Mucosa of descending colon (tissue), 3 donors: ENCODE results near the gene LCN15. TPM values are rescaled to one million over a fixed set of nuclear protein-coding genes. Genes with fewer than 3 reads are reported as not detected.

Source experiments
- ATAC-seq: fragments of 200-7000 bp; cut with Tn5 transposase; one replicate; pipeline ENCODE4 v1.9.1; 2020; ENCODE audit warnings: mild to moderate bottlenecking, moderate library complexity
- DNase-seq, 3 donors: peaks; one replicate each; pipeline ENCODE4 v3.0.0-alpha.2; 2020
- H3K36me3 ChIP-seq: fragments of 200-600 bp; one replicate; pipeline ENCODE4 v1.8.0; 2021; ENCODE audit warnings: low read depth, mild to moderate bottlenecking
- H3K4me1 ChIP-seq: fragments of 200-600 bp; one replicate; pipeline ENCODE4 v1.8.0; 2021; ENCODE audit warnings: low read depth, mild to moderate bottlenecking
- H3K4me3 ChIP-seq: fragments of 200-600 bp; one replicate; pipeline ENCODE4 v1.8.0; 2021; ENCODE audit warnings: mild to moderate bottlenecking
- H3K9me3 ChIP-seq: fragments of 200-600 bp; one replicate; pipeline ENCODE4 v1.8.0; 2021; ENCODE audit warnings: mild to moderate bottlenecking
- intact Hi-C, 2 donors: fragments of 100-400 bp; cut with DNase I in 1 of 2; cut with micrococcal nuclease in 1 of 2; formaldehyde crosslinking; loops; one replicate each; pipeline versions ENCODE4 v1.11.0 to v1.11.1; 2022; cut with DNase I, micrococcal nuclease
- total RNA-seq, 3 donors: library from RNA; stranded (reverse); fragmentation: NEBNext Ultra II Directional in 2 of 3; extraction: Animal tissue kit (Norgen Biotek cat#: 25700) in 2 of 3; gene quantifications; one replicate each; pipeline versions ENCODE4 v1.2.1 to v1.2.4, GENCODE V29; 2021 to 2023
- TF ChIP-seq, protein P1 (sequence below): fragments of 200-600 bp; IDR thresholded peaks from one replicate; pipeline ENCODE4 v1.8.0; 2022; ENCODE audit warnings: antibody characterized with exemption, mild to moderate bottlenecking
- donor health status: DM: no; HTN: no; CAD: no; lungs with moderate emphysema.
- donor health status: DM: no; HTN: no; CAD: no.
- donor health status: DM: no; HTN: yes; CAD: no.

LCN15 gene
- total RNA-seq, 3 donors from 2014 or later, result 1.6 to 17.2 (median 3.7) TPM

DNA sequence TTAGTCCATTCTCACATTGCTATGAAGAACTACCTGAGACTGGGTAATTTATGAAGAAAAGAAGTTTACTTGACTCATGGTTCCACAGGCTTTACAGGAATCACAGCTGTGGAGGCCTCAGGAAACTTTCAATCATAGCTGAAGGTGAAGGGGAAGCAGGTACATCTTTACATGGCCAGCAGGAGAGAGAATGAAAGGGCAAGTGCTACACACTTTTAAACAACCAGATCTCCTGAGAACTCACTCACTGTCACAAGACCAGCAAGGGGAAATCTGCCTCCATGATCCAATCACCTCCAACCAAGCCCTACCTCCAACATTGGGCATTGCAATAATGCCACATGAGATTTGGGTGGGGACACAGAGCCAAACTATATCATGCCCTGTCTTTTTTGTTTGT is 12.5 kb downstream of the LCN15 start:
- Histone ChIP-seq H3K4me3 (no peak overlapping the region), H3K9me3 (no peaks in the 10 kb centered on the region), H3K4me1 (no peaks in the 10 kb centered on the region), H3K36me3 (no peaks in the 10 kb centered on the region)
- ATAC-seq (no peak), DNase-seq (no peak)
- TF ChIP-seq, protein P1, sequence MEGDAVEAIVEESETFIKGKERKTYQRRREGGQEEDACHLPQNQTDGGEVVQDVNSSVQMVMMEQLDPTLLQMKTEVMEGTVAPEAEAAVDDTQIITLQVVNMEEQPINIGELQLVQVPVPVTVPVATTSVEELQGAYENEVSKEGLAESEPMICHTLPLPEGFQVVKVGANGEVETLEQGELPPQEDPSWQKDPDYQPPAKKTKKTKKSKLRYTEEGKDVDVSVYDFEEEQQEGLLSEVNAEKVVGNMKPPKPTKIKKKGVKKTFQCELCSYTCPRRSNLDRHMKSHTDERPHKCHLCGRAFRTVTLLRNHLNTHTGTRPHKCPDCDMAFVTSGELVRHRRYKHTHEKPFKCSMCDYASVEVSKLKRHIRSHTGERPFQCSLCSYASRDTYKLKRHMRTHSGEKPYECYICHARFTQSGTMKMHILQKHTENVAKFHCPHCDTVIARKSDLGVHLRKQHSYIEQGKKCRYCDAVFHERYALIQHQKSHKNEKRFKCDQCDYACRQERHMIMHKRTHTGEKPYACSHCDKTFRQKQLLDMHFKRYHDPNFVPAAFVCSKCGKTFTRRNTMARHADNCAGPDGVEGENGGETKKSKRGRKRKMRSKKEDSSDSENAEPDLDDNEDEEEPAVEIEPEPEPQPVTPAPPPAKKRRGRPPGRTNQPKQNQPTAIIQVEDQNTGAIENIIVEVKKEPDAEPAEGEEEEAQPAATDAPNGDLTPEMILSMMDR, result no peak
- intact Hi-C loops, result no loop called here

DNA sequence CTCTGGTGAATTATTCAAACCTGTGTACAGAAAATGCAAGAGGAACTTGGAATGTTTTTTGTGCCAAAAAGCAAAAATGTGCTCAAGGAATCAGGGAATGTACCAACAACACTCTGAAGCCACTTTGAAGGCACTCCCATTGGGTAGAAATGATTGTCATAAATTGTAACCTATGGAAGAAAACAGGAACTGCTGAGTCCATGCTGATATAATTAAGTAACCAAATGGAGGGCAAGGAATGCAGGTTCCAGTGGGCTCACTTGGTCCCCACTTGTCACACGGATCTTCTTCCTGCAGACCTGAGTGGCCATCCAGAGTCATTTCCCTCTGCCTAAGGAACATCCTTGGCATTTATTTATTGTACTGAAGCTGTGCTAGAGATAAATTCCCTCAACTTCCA is 13.1 kb downstream of the LCN15 start:
- DNase-seq, result no peak

DNA sequence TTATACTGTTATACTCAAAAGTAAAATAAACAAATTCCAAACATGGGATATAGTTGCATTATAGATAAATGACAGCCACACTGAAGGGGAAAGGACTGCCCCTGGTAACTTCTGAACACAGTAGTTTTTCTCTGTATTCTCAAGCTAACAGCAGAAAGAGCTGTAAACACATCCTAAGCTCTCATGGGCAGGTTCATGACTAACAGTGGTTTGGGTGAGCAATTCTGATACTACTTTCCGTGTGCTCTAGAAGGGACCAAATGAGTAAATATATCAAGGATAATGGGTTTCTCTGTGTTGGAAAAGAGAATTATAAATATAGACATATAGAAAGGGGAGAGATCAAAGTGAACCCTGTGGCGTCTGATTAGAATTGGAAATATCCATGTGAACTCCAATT is 13.8 kb downstream of the LCN15 start:
- DNase-seq (no peak), ATAC-seq (no peak)
- Histone ChIP-seq H3K4me1 (no peaks in the 10 kb centered on the region), H3K4me3 (no peak overlapping the region), H3K36me3 (no peaks in the 10 kb centered on the region), H3K9me3 (no peaks in the 10 kb centered on the region)
- intact Hi-C loops, result no loop called here
- TF ChIP-seq, protein P1, result no peak

More for the DNA sequence above, 13.1 kb downstream of the LCN15 start:
- intact Hi-C loops, result no loop called here
- Histone ChIP-seq H3K4me1 (no peaks in the 10 kb centered on the region), H3K9me3 (no peaks in the 10 kb centered on the region), H3K36me3 (no peaks in the 10 kb centered on the region), H3K4me3 (no peak overlapping the region)
- no peak for ATAC-seq
- TF ChIP-seq, protein P1, result no peak

DNA sequence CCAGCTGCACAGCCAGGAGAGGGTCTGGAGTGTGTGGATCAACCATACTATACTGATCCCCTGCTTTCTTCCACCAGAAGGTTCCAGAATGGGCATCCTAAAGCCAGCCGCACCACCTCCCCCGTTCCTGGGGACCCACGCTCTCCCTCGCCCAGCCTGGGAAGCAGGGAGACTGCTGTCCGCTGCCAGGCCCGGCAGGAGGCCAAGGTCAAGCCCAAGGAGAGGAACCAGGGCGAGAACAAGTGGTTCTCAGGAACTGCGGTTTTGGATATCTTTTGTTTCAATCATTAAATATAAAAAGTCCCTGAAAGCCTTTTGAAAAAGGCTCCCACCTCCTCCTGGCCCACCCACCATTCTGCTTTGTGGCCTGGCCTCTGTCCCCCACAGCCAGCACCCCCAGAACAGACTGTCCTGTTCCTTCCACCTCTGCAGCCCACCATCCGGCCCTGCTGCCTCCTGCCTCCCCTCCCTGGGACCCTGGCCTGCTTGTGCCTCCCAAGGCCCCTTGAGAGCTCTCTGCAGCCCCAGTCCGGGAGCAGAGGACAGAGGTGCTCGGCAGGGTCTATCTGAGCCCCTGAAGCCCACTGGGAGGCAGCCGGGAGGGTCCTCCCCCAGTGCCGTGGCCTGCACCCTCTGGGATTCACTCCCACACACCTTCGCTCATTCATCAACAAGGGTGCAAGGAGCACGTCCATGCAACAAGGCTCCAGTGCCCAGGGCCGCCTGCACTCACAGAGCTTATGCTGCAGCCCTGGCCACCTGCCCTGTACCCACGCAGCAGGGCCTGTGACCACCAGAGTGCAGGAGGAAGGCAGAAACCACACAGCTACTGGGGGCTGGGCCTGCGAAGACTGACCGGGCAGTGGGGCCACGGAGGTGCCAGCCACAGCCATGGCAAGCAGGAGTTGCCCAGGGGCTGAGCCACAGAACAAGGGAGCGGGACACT is 15.4 kb downstream of the LCN15 start:
- TF ChIP-seq, protein P1, result no peak
- ATAC-seq (peak; percentile 9), DNase-seq (peak in 1 of 3 donors; percentile 17)
- Histone ChIP-seq H3K9me3 (no peaks in the 10 kb centered on the region), H3K36me3 (no peaks in the 10 kb centered on the region), H3K4me1 (no peaks in the 10 kb centered on the region), H3K4me3 (no peak overlapping the region)
- intact Hi-C loops, result no loop called here

DNA sequence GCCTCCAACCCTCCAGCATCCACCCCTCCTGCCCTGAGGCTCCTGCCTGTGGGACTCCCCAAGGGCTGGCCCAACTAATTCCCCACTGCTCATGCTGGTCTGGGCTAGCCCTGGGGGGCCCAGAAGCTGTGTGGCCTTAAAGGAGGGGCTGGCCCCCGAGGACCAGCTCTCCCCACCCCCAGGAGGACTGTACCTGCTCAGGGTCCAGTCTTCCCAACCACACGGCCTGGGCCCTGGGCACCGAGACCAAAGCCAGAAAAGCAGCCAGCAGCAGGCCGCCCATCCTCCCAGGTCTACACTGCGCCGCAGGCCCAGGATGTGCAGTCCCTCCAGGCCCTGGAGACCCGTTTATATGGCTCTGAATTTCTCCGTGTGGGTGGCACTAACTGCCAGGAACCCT is 16.1 kb downstream of the LCN15 start, which contains the start of gene LCN6:
Gene LCN6 (minus strand): TSS at position 325 of the 400 bp plus-strand sequence. CDS start 42 bp downstream, at position 283.
- TF ChIP-seq, protein P1, result no peak
- Histone ChIP-seq H3K4me1 (no peaks in the 10 kb centered on the region), H3K36me3 (no peaks in the 10 kb centered on the region), H3K9me3 (no peaks in the 10 kb centered on the region), H3K4me3 (no peak within 1 kb of the TSS)
- ATAC-seq, result no peak
- intact Hi-C loops, result no loop called here
- DNase-seq, result peak in 2 of 3 donors; percentile 14 to 43
